ENCODE results near the gene ICA1. TPM values are rescaled to one million over a fixed set of nuclear protein-coding genes. Genes with fewer than 3 reads are reported as not detected.

Gene ICA1
- total RNA-seq, 6 donors from 2014 or later, result 19.3 to 85.4 (median 44.6) TPM

DNA sequence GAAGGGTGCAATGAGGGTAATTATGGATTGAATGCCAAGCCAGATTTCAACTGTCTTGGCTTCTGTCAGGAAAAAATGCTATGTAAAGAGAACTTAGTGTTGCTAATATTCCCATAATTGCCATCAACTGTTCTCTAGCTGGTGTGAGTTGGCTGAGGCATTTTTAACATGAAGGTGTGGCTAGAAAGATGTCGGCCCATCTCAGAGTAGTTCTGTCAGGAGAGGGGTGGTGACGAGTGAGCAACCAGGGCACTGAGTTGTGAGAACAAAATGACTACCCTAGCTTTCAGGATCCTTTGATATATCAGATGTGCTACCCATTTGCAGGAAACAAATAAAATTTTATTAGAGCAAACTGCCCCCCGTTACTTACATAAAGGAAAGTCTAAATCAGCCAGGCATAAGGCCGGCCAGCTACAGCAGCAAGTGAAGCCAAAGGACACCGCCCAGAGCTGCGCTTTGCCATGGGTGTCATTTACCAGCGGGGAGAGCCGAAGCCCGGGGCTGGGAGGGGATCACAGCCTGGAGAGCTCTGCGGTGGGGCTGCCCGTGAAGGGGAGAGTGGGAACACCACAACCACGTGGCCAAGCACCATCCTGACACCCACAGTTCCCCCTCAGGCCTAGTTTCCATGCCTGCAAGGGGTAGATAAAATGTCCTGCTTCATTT lies 141.4 kb downstream of the ICA1 start:
- H3K4me1 ChIP-seq, result no peaks in the 10 kb centered on the region
- TF ChIP-seq POLR2A (IDR thresholded peaks at IDR 0.05) (no peak), POLR2AphosphoS5 (IDR thresholded peaks at IDR 0.05) (no peak), EP300 (IDR thresholded peaks at IDR 0.05) (no peak)
- TF ChIP-seq, protein P1, sequence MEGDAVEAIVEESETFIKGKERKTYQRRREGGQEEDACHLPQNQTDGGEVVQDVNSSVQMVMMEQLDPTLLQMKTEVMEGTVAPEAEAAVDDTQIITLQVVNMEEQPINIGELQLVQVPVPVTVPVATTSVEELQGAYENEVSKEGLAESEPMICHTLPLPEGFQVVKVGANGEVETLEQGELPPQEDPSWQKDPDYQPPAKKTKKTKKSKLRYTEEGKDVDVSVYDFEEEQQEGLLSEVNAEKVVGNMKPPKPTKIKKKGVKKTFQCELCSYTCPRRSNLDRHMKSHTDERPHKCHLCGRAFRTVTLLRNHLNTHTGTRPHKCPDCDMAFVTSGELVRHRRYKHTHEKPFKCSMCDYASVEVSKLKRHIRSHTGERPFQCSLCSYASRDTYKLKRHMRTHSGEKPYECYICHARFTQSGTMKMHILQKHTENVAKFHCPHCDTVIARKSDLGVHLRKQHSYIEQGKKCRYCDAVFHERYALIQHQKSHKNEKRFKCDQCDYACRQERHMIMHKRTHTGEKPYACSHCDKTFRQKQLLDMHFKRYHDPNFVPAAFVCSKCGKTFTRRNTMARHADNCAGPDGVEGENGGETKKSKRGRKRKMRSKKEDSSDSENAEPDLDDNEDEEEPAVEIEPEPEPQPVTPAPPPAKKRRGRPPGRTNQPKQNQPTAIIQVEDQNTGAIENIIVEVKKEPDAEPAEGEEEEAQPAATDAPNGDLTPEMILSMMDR (IDR thresholded peaks at IDR 0.05), result no peak
- DNase-seq (peak in 1 of 2 donors; percentile 36), ATAC-seq (ENCODE audit: low FRiP score in 2 of 2) (no peak)
- H3K27ac ChIP-seq, result no peak overlapping the region
- WGBS, 2 donors, result 81 to 91% methylated on average over 12 of the region's 12 CpGs
- no peaks in the 10 kb centered on the region for H3K9me3 ChIP-seq
- H3K27me3 ChIP-seq, result no peaks in the 10 kb centered on the region
- no peak overlapping the region for H3K4me3 ChIP-seq
- peaks cover 0 to 17% (median 7%) of the 10 kb centered on the region in 4 donors for H3K36me3 ChIP-seq

DNA sequence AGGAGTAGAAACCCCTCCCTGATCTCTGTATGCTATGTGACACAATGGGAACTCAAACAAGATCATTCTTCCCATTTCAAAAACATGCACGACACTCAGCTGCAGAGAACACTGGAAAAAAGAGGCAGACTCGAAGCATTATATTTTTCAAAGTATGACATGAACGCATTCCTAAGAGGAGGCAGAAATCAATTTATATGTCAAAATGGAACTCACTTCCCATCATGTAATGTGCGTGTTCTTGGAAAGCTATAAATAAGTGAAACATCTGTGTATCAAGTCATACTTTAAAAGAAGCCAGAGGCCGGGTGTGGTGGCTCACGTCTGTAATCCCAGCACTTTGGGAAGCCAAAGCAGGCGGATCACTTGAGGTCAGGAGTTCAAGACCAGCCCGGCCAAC lies 142.7 kb downstream of the ICA1 start:
- TF ChIP-seq EP300 (IDR thresholded peaks at IDR 0.05), result no peak
- TF ChIP-seq, protein P1 (IDR thresholded peaks at IDR 0.05), result no peak
- no peak for TF ChIP-seq POLR2A (IDR thresholded peaks at IDR 0.05)
- TF ChIP-seq POLR2AphosphoS5 (IDR thresholded peaks at IDR 0.05), result no peak
- H3K27ac ChIP-seq, result no peak overlapping the region
- no peaks in the 10 kb centered on the region for H3K4me1 ChIP-seq
- no peak for DNase-seq
- no peaks in the 10 kb centered on the region for H3K27me3 ChIP-seq
- 90 to 96% methylated on average over 8 of the region's 8 CpGs for WGBS, 2 donors
- peaks cover 0 to 15% (median 7%) of the 10 kb centered on the region in 4 donors for H3K36me3 ChIP-seq
- H3K4me3 ChIP-seq, result no peak overlapping the region
- ATAC-seq (ENCODE audit: low FRiP score in 2 of 2), result no peak
- no peaks in the 10 kb centered on the region for H3K9me3 ChIP-seq

DNA sequence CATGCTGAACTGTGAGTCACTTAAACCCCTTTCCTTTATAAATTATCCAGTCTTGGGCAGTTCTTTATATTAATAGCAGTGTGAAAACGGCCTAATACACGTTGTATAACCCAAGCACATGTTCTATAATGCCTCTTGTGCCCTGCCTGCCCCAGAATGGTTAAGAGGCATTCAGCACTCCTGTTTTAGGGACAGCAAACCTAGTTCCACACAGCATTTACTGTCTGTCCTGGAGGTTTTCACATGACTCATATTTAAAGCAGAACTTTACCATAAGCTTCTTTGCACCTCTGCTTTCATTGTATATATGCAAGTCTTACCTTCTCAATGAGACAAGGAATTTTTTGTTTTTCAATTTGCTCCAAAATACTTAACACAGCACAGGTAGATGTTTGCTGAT lies 144.8 kb downstream of the ICA1 start:
- WGBS, 2 donors, result 84 to 92% methylated on average over 2 of the region's 2 CpGs
- no peak for ATAC-seq (ENCODE audit: low FRiP score in 2 of 2)

DNA sequence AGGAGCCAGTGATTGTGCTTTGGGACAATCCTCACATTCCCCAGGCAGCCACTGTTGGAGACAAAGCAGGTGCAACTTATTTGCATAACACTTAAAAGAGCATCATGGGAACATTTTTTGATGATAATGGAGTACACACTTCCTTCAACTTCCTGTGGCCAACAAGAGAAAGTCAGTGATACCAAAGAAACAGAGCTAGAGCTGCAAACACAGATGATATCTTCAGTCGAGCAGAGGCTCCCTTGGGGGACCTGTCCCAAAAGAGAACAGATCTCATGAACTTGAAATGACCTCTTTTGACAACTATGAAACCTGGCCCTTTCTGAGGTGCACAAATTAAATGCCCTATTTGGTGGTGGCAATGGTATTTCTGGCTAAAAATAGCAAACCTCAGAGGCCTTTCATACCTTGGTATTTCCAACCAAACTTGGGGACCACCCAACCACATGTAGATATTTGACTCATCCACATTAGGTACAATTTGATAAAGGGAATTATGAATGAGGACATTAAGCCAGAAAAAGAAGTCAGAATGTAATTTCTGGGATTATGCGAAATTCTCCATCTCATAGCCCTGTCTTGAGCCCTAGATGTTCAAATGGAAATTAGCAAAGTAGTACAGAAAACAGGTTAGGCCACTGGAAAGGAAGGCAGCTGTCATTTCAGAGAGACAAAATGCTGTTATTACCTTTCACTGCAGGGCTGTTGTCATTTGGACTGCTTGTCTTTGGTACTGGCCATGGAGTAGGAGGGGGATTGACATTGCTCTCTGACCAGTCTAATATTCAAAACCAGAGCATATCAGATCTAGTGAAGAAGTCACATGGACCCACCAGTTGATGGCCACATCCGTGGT lies 146.2 kb downstream of the ICA1 start:
- H3K4me3 ChIP-seq, result no peak overlapping the region
- no peak overlapping the region for H3K27ac ChIP-seq
- H3K27me3 ChIP-seq, result no peaks in the 10 kb centered on the region
- no peaks in the 10 kb centered on the region for H3K4me1 ChIP-seq
- TF ChIP-seq EP300 (IDR thresholded peaks at IDR 0.05), result no peak
- TF ChIP-seq POLR2A (IDR thresholded peaks at IDR 0.05), result no peak
- no peak for TF ChIP-seq POLR2AphosphoS5 (IDR thresholded peaks at IDR 0.05)
- TF ChIP-seq, protein P1 (IDR thresholded peaks at IDR 0.05), result no peak
- ATAC-seq (ENCODE audit: low FRiP score in 2 of 2) (no peak), DNase-seq (no peak)
- H3K9me3 ChIP-seq, result no peaks in the 10 kb centered on the region
- H3K36me3 ChIP-seq, result peaks cover 0 to 14% (median 3%) of the 10 kb centered on the region in 4 donors
- 73 to 76% methylated on average over 3 of the region's 3 CpGs for WGBS, 2 donors

More for the DNA sequence above, 144.8 kb downstream of the ICA1 start:
- Histone ChIP-seq H3K4me1 (no peaks in the 10 kb centered on the region), H3K9me3 (no peaks in the 10 kb centered on the region), H3K4me3 (no peak overlapping the region), H3K27ac (no peak overlapping the region), H3K36me3 (peaks cover 0 to 15% (median 5%) of the 10 kb centered on the region in 4 donors), H3K27me3 (no peaks in the 10 kb centered on the region)
- TF ChIP-seq POLR2AphosphoS5 (IDR thresholded peaks at IDR 0.05) (no peak), EP300 (IDR thresholded peaks at IDR 0.05) (no peak), POLR2A (IDR thresholded peaks at IDR 0.05) (no peak)
- TF ChIP-seq, protein P1 (IDR thresholded peaks at IDR 0.05), result no peak
- no peak for DNase-seq
